ENCODE results near the gene GRPEL1. TPM values are rescaled to one million over a fixed set of nuclear protein-coding genes. Genes with fewer than 3 reads are reported as not detected.

Gene GRPEL1
- total and polyA plus RNA-seq, 10 of the 15 experiments (the other 5 are each of a cell fraction or from before 2014, with no cell fraction given), result 30.8 to 119 (median 67.6) TPM

DNA sequence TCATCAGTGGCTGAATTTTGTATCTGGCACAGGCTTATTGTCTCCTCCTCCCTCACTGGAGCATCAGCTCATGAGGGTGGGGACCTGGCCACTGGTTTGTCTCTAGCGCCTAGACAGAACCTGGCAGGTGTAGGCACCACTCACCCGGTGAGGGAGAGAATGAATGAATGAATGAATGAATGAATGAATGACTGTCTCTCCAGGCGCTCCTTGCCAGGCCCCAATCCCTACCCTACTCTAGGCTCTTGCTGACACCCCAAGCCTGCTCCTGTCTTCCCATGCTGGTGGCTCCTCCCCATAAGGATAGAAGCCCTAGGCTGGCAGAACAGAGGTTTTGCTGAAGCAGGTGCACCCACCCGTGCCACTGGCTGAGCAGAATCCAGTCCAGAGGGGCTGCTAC, 41.3 kb upstream of the GRPEL1 start (continued):
- TF ChIP-seq, protein P1, sequence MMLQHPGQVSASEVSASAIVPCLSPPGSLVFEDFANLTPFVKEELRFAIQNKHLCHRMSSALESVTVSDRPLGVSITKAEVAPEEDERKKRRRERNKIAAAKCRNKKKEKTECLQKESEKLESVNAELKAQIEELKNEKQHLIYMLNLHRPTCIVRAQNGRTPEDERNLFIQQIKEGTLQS (IDR thresholded peaks at IDR 0.05; ENCODE audit: borderline replicate concordance, extremely low read depth, low read depth, low read length), result no peak
- TF ChIP-seq ZNF622 (IDR thresholded peaks at IDR 0.05) (no peak), MEF2B (IDR thresholded peaks at IDR 0.05; ENCODE audit: partially characterized antibody, poor library complexity, severe bottlenecking) (no peak), BCL11A (IDR thresholded peaks at IDR 0.05; ENCODE audit: low read depth, low read length) (no peak), CBX5 (IDR thresholded peaks at IDR 0.05; ENCODE audit: low read depth) (no peak)
- TF ChIP-seq, protein P2, sequence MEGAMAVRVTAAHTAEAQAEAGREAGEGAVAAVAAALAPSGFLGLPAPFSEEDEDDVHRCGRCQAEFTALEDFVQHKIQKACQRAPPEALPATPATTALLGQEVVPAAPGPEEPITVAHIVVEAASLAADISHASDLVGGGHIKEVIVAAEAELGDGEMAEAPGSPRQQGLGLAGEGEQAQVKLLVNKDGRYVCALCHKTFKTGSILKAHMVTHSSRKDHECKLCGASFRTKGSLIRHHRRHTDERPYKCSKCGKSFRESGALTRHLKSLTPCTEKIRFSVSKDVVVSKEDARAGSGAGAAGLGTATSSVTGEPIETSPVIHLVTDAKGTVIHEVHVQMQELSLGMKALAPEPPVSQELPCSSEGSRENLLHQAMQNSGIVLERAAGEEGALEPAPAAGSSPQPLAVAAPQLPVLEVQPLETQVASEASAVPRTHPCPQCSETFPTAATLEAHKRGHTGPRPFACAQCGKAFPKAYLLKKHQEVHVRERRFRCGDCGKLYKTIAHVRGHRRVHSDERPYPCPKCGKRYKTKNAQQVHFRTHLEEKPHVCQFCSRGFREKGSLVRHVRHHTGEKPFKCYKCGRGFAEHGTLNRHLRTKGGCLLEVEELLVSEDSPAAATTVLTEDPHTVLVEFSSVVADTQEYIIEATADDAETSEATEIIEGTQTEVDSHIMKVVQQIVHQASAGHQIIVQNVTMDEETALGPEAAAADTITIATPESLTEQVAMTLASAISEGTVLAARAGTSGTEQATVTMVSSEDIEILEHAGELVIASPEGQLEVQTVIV (IDR thresholded peaks at IDR 0.05; ENCODE audit: borderline replicate concordance, partially characterized antibody), result no peak

DNA sequence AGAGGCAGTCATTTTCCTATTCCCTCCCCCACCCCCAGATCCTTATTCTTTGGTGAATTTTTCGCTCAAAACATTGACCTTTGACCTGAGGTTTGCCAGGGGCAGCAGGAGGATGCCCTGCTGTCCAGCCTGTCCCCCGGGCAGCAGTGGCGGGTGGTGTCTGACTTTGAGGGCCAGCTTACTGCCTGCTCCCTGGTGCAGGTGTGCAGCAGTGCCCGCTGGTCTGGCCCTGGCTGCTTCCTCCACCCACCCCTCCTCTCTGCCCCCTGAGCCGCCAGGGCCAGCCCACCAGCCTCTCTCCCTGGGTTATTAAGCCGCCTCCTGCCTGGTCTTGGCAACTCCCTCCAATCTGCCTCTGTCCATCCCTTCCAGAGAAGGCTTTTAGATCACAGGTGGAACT, 40.8 kb upstream of the GRPEL1 start:
- FAIRE-seq (no peak), DNase-seq (ENCODE audit: low read depth, low spot score) (no peak), ATAC-seq (no peak)
- Histone ChIP-seq H3K79me2 (ENCODE audit: control insufficient read depth, insufficient read depth, low read length) (no peaks in the 10 kb centered on the region), H3K4me3 (no peak overlapping the region), H3K9me3 (replicated peaks; ENCODE audit: control insufficient read depth, insufficient read depth, low read length) (no peaks in the 10 kb centered on the region; the same call in 2 of the 3 replicates), H3K36me3 (ENCODE audit: control insufficient read depth in 2 of 2, insufficient read depth in 2 of 2, low read length in 1 of 2) (no peaks in the 10 kb centered on the region), H2AFZ (ENCODE audit: control insufficient read depth, low read depth, low read length) (no peak overlapping the region), H3K4me1 (ENCODE audit: control insufficient read depth, insufficient read depth, low read length) (no peaks in the 10 kb centered on the region), H3K9ac (ENCODE audit: control insufficient read depth, insufficient read depth, low read length) (no peak overlapping the region), H3K27me3 (replicated peaks in 1 of 2; ENCODE audit: control insufficient read depth in 2 of 2, insufficient read depth in 2 of 2, low read length in 1 of 2) (peaks cover 0 to 3% of the 10 kb centered on the region in 2 experiments; a peak in 2 of 4 replicates), H4K20me1 (ENCODE audit: control insufficient read depth, insufficient read depth) (no peaks in the 10 kb centered on the region), H3K4me2 (ENCODE audit: control insufficient read depth, insufficient read depth) (no peak overlapping the region), H3K27ac (ENCODE audit: control insufficient read depth, insufficient read depth) (no peak overlapping the region)
- POLR2A ChIA-PET, result no interaction called here
- RAD21 ChIA-PET (ENCODE audit: unreplicated experiment), result no interaction called here
- SMC1A ChIA-PET (ENCODE audit: uncharacterized antibody, unreplicated experiment), result no interaction called here
- no TSS peak for BruUV-seq (replicated peaks)
- TF ChIP-seq, protein P3, sequence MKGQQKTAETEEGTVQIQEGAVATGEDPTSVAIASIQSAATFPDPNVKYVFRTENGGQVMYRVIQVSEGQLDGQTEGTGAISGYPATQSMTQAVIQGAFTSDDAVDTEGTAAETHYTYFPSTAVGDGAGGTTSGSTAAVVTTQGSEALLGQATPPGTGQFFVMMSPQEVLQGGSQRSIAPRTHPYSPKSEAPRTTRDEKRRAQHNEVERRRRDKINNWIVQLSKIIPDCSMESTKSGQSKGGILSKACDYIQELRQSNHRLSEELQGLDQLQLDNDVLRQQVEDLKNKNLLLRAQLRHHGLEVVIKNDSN (IDR thresholded peaks at IDR 0.05; ENCODE audit: borderline replicate concordance, extremely low read length, insufficient read depth, low read depth, low read length), result no peak
- TF ChIP-seq ZNF384 (IDR thresholded peaks at IDR 0.05; ENCODE audit: borderline replicate concordance, low read depth, low read length), result no peak
- no peak for TF ChIP-seq SIN3A (IDR thresholded peaks at IDR 0.05; ENCODE audit: low read depth, low read length)
- TF ChIP-seq, protein P4, sequence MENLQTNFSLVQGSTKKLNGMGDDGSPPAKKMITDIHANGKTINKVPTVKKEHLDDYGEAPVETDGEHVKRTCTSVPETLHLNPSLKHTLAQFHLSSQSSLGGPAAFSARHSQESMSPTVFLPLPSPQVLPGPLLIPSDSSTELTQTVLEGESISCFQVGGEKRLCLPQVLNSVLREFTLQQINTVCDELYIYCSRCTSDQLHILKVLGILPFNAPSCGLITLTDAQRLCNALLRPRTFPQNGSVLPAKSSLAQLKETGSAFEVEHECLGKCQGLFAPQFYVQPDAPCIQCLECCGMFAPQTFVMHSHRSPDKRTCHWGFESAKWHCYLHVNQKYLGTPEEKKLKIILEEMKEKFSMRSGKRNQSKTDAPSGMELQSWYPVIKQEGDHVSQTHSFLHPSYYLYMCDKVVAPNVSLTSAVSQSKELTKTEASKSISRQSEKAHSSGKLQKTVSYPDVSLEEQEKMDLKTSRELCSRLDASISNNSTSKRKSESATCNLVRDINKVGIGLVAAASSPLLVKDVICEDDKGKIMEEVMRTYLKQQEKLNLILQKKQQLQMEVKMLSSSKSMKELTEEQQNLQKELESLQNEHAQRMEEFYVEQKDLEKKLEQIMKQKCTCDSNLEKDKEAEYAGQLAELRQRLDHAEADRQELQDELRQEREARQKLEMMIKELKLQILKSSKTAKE (IDR thresholded peaks at IDR 0.05; ENCODE audit: low read depth, poor library complexity, severe bottlenecking), result no peak
- TF ChIP-seq WRNIP1 (IDR thresholded peaks at IDR 0.05; ENCODE audit: borderline replicate concordance, low read depth, low read length), result no peak
- no peak for TF ChIP-seq MTA2 (IDR thresholded peaks at IDR 0.05; ENCODE audit: low read depth)
- TF ChIP-seq, protein P5, sequence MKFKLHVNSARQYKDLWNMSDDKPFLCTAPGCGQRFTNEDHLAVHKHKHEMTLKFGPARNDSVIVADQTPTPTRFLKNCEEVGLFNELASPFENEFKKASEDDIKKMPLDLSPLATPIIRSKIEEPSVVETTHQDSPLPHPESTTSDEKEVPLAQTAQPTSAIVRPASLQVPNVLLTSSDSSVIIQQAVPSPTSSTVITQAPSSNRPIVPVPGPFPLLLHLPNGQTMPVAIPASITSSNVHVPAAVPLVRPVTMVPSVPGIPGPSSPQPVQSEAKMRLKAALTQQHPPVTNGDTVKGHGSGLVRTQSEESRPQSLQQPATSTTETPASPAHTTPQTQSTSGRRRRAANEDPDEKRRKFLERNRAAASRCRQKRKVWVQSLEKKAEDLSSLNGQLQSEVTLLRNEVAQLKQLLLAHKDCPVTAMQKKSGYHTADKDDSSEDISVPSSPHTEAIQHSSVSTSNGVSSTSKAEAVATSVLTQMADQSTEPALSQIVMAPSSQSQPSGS (IDR thresholded peaks at IDR 0.05; ENCODE audit: low read length), result no peak
- no peak for TF ChIP-seq NFYA (IDR thresholded peaks at IDR 0.05; ENCODE audit: borderline replicate concordance, low read depth, low read length)
- TF ChIP-seq SREBF1 (IDR thresholded peaks at IDR 0.05; ENCODE audit: low read length), result no peak
- WGBS (ENCODE audit: insufficient coverage, insufficient replicate concordance, low lambda C conversion rate, missing lambda C conversion rate), result 22% methylated on average over 6 of the region's 6 CpGs
- in situ Hi-C loops (cut with MboI) (no loop called here), intact Hi-C loops (cut with micrococcal nuclease; ENCODE audit: unreplicated experiment) (no loop called here)
- CTCF ChIA-PET, result no interaction called here
